Ureter (tissue), 1 donor: ENCODE data around the gene TENT4B. TPM values are rescaled to one million over a fixed set of nuclear protein-coding genes. Genes with fewer than 3 reads are reported as not detected.

Source experiments
- DNase-seq: peaks from one replicate; pipeline ENCODE4 v3.0.0-alpha.2; 2020; ENCODE audit warnings: low spot score
- total RNA-seq: library from RNA; stranded (reverse); gene quantifications from one replicate; pipeline ENCODE4 v1.2.4, GENCODE V29; 2023
- donor health status: DM: yes; HTN: yes; CAD: no.

Gene TENT4B
- total RNA-seq, 1 donor from 2014 or later = 17.4 TPM

- DNase-seq = no peak
These were observed 117.5 kb downstream of the TENT4B start for GRCh38 chr16:50270510-50271147.

GRCh38 chr16:50271148-50272041 is 118.3 kb downstream of the TENT4B start:
- no peak for DNase-seq

GRCh38 chr16:50272111-50272571 is 119.0 kb downstream of the TENT4B start:
- no peak for DNase-seq

- DNase-seq = no peak
These were observed 119.7 kb downstream of the TENT4B start for GRCh38 chr16:50272687-50273381.

GRCh38 chr16:50273382-50273690 is 120.2 kb downstream of the TENT4B start:
- no peak for DNase-seq

GRCh38 chr16:50273888-50274325 is 120.8 kb downstream of the TENT4B start:
- DNase-seq = no peak

GRCh38 chr16:50274326-50275097 is 121.4 kb downstream of the TENT4B start:
- no peak for DNase-seq

GRCh38 chr16:50275098-50275415 is 122.0 kb downstream of the TENT4B start:
- no peak for DNase-seq

GRCh38 chr16:50275428-50276325 is 122.6 kb downstream of the TENT4B start:
- DNase-seq = no peak

GRCh38 chr16:50276326-50276640 is 123.2 kb downstream of the TENT4B start:
- no peak for DNase-seq

- no peak for DNase-seq
These were observed 123.9 kb downstream of the TENT4B start for GRCh38 chr16:50276801-50277555.

GRCh38 chr16:50278251-50278650 is 125.1 kb downstream of the TENT4B start:
- DNase-seq = no peak

- no peak for DNase-seq
These were observed 126.4 kb downstream of the TENT4B start for GRCh38 chr16:50279504-50279865.

GRCh38 chr16:50280932-50281331 is 127.8 kb downstream of the TENT4B start:
- no peak for DNase-seq

Other genes starting within 250 kb of the TENT4B start
- gene CNEP1R1, start 128.1 kb upstream of the TENT4B start, total RNA-seq = 21.9 TPM
- 26.1 TPM for gene HEATR3, start 87.3 kb upstream of the TENT4B start, total RNA-seq
- gene ADCY7, start 113.2 kb downstream of the TENT4B start, total RNA-seq = 18.6 TPM
- gene BRD7, start 215.7 kb downstream of the TENT4B start, total RNA-seq = 63.7 TPM